DND-41 (cell line): Measurements from ENCODE around the gene ZNF32.

Source experiments
- CTCF ChIP-seq: IDR thresholded peaks from 2 replicates; pipeline ENCODE4 v1.5.1; 2012; ENCODE audit warnings: borderline replicate concordance, low read length, moderate library complexity, mild to moderate bottlenecking; ENCODE audit not compliant: poor library complexity, severe bottlenecking; ENCODE audit errors: extremely low read depth
- EZH2 ChIP-seq: IDR thresholded peaks from 3 replicates; pipeline ENCODE4 v1.6.1; 2012; ENCODE audit warnings: borderline replicate concordance, low read depth, mild to moderate bottlenecking, moderate library complexity, low read length, inconsistent platforms; ENCODE audit not compliant: severe bottlenecking

GRCh38 chr10:43669386-43669785 lies 20.7 kb upstream of the ZNF32 start:
- TF ChIP-seq EZH2 (no peak), CTCF (no peak)
